LNCAP (cell line): Measurements from ENCODE around the gene MEF2D.

ENCODE experiments used
- CTCF ChIP-seq: fragments of 450-650 bp; IDR thresholded peaks from 2 replicates; pipeline ENCODE4 v1.5.1; 2017; ENCODE audit warnings: mild to moderate bottlenecking

Gene MEF2D

GRCh38 chr1:156500543-156500792 is at the start of gene MEF2D:
Gene MEF2D, minus strand, starts transcription at chr1:156500775. Its CDS starts 17,483 bp downstream, at chr1:156483292.
- no peak for TF ChIP-seq CTCF

GRCh38 chr1:156550346-156550745 is 49.8 kb upstream of the MEF2D start:
- no peak for TF ChIP-seq CTCF

GRCh38 chr1:156549831-156550230 is 49.3 kb upstream of the MEF2D start:
- TF ChIP-seq CTCF = no peak

- TF ChIP-seq CTCF = no peak
Measured at GRCh38 chr1:156549390-156549789, 48.8 kb upstream of the MEF2D start.

- TF ChIP-seq CTCF = no peak
Measured at GRCh38 chr1:156547982-156548381, 47.4 kb upstream of the MEF2D start.

GRCh38 chr1:156547434-156547833 is 46.9 kb upstream of the MEF2D start:
- TF ChIP-seq CTCF = no peak

- TF ChIP-seq CTCF = no peak
Measured at GRCh38 chr1:156546267-156546666, 45.7 kb upstream of the MEF2D start.

- TF ChIP-seq CTCF = no peak
Measured at GRCh38 chr1:156544592-156545102, 44.1 kb upstream of the MEF2D start.
